Esophagus muscularis mucosa (tissue), 3 donors: ENCODE results near the gene ALDH8A1.

ENCODE experiments used
- CTCF ChIP-seq, 3 experiments: fragments of 200-600 bp in 2 of 3; fragments of 450-650 bp in 1 of 3; sonication (generic) in 2 of 3; IDR thresholded peaks; one replicate each; pipeline ENCODE4 v1.5.1; 2017 to 2019; ENCODE audit warnings: antibody characterized with exemption in 3 of 3, mild to moderate bottlenecking in 2 of 3, moderate library complexity in 1 of 3
- POLR2AphosphoS5 ChIP-seq, 2 donors: sonication (generic); formaldehyde crosslinking; IDR thresholded peaks; one replicate each; pipeline ENCODE4 v1.6.1; 2017; ENCODE audit warnings: antibody characterized with exemption in 2 of 2

DNA sequence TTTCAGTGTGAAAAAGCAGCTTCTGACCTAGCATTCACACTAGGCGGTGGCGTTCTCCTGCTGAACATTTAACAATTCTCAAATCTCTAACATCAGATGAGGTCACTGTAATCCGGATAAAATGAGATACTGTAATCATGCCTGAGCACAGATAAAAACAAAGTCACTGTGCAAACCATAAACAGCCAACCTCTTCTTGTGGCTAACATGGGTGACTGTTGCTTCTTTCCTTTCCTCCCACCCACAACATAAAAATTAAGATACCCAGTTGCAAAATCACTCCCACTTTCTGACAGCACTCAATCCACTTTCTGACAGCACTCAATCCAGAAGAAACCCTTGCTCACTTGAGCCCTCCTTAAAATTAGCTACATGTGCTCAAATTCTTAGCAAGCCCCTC lies 11.5 kb upstream of the ALDH8A1 start:
- TF ChIP-seq CTCF (IDR thresholded peaks at IDR 0.05) (no peak), POLR2AphosphoS5 (IDR thresholded peaks at IDR 0.05) (no peak)
